ENCODE measurements around the gene TMEM244.
"Not testable (repeated sequence)": the region's sequence is repeated elsewhere in the genome, so short reads cannot be mapped to it uniquely, and the experiment has no call there.

TMEM244 gene

GRCh38 chr6:129866688-129867087 lies 5.6 kb upstream of the TMEM244 start:
- DNase-seq (ENCODE audit: low spot score) = no peak

- no peak for DNase-seq (ENCODE audit: low spot score)
These were observed 5.1 kb upstream of the TMEM244 start for GRCh38 chr6:129866256-129866655.

GRCh38 chr6:129865013-129865412 lies 3.9 kb upstream of the TMEM244 start:
- DNase-seq (ENCODE audit: low spot score) = no peak

- DNase-seq (ENCODE audit: low spot score) = no peak
These were observed 2.5 kb upstream of the TMEM244 start for GRCh38 chr6:129863664-129864063.

GRCh38 chr6:129859524-129859923 lies 1.6 kb downstream of the TMEM244 start:
- no peak for DNase-seq (ENCODE audit: low spot score)

- DNase-seq (ENCODE audit: low spot score) = no peak
These were observed 3.3 kb downstream of the TMEM244 start for GRCh38 chr6:129857838-129858237.

- DNase-seq (ENCODE audit: low spot score) = no peak
These were observed 7.0 kb downstream of the TMEM244 start for GRCh38 chr6:129853996-129854711.

- no peak for DNase-seq (ENCODE audit: low spot score)
These were observed 8.8 kb downstream of the TMEM244 start for GRCh38 chr6:129852257-129852858.

- no peak for DNase-seq (ENCODE audit: low spot score)
These were observed 11.7 kb downstream of the TMEM244 start for GRCh38 chr6:129849456-129849855.

- no peak for DNase-seq (ENCODE audit: low spot score)
These were observed 14.4 kb downstream of the TMEM244 start for GRCh38 chr6:129846761-129847160.

GRCh38 chr6:129845696-129846095 lies 15.4 kb downstream of the TMEM244 start:
- DNase-seq (ENCODE audit: low spot score) = no peak

- no peak for DNase-seq (ENCODE audit: low spot score)
These were observed 16.8 kb downstream of the TMEM244 start for GRCh38 chr6:129844118-129844891.

GRCh38 chr6:129843573-129843972 lies 17.5 kb downstream of the TMEM244 start:
- DNase-seq (ENCODE audit: low spot score) = no peak

GRCh38 chr6:129842881-129843409 lies 18.2 kb downstream of the TMEM244 start:
- no peak for DNase-seq (ENCODE audit: low spot score)

- no peak for DNase-seq (ENCODE audit: low spot score)
These were observed 19.0 kb downstream of the TMEM244 start for GRCh38 chr6:129842137-129842536.

- not testable (repeated sequence) for DNase-seq (ENCODE audit: low spot score)
These were observed 21.6 kb downstream of the TMEM244 start for GRCh38 chr6:129839562-129839961.

GRCh38 chr6:129835691-129836090 lies 25.4 kb downstream of the TMEM244 start:
- DNase-seq (ENCODE audit: low spot score) = no peak

GRCh38 chr6:129832299-129832698 lies 28.8 kb downstream of the TMEM244 start:
- no peak for DNase-seq (ENCODE audit: low spot score)

- no peak for DNase-seq (ENCODE audit: low spot score)
These were observed 32.9 kb downstream of the TMEM244 start for GRCh38 chr6:129828229-129828628.

- no peak for DNase-seq (ENCODE audit: low spot score)
These were observed 42.9 kb downstream of the TMEM244 start for GRCh38 chr6:129818251-129818650.

GRCh38 chr6:129817821-129818220 lies 43.3 kb downstream of the TMEM244 start:
- DNase-seq (ENCODE audit: low spot score) = no peak

GRCh38 chr6:129817332-129817731 lies 43.8 kb downstream of the TMEM244 start:
- DNase-seq (ENCODE audit: low spot score) = no peak
